ENCODE measurements around the gene SPATA13.

SPATA13 gene

DNA sequence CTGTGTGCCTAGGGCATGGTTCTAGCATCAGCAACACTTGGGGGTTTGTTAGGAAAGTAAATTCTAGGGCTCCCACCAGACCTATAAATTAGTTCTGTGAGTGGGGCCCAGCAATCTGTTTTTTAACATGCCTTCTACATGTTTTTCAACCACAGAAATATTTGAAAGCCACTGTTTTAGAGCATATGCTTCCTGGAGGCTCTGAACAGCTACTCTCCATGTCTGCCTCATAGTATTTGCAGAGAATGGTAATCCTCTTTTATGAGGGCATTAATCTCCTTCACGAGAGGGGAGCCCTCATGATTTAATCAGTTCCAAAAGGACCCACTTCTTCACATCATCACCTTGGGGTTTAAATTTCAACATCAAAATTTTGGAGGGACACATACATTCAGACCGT, 6.0 kb downstream of the SPATA13 start:
- DNase-seq (ENCODE audit: low read depth, low spot score): no peak

DNA sequence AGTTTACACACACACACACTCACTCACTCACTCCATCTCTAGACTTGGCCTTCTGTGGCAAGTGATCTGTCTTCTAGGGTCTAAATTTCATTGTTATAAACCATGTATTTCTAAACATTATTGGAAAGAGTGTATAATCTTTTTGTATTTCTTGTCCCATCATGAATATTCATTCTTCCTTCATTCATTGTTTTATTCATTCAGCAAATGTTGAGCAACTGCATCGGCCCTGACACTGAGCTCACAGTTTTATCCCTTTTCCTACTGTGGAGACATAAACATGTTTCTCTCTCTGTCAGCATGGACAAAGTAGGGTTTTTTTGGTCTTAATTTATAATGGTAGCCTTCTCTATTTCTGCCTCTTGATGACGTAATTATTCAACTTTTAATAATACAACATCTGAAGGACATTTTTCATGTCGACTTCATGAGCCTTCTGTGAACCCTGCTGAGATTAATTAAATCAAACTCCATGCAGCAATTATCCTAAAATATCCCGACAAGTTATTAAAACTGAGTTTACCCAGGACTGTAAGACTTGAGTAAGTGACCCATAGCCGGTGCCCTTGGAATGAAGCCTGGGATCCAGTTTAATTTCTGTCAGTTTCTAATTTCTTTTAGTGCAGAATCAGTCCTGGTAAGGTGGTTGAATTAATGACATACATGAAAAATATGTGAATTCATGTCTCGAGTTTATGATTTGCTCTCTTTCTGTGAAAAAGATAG, 7.3 kb downstream of the SPATA13 start:
- DNase-seq (ENCODE audit: low read depth, low spot score): no peak

DNA sequence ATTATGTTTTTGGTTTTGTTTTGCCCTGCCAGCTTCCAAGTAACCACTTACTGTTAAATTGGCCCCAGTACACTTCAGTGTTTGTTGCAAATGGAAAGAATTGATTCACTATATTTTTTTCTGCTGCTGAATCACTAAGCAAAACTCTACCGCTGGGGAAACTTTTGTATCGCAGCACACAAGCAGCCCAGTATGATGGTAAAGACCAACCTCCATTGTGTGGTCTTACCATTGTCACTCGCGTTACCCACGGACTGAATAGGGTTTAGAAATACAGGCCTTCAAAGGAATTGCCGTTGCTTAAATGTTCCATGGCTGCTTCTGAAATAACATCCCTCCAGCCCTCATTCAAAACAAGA, 7.9 kb downstream of the SPATA13 start:
- DNase-seq (ENCODE audit: low read depth, low spot score): no peak

DNA sequence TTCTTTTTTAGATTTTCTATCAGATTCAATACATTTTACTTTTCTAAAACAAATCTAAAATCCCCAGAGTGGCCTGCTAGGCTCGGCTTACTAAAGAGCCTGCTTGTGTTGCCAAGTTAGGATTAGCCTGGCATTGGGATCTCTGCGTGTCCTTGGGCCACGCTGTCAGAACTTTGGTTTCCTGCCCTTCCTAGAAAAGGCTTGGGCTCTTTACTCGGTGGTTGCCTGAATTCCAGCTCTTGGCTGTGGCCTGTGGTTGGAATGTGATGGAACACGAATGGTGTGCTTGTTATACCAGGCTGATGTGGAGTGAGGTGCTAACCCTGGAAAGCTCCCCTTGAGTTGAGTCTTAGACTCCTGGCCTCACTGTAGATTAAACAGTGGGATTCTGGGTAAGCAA, 8.5 kb downstream of the SPATA13 start:
- no peak for DNase-seq (ENCODE audit: low read depth, low spot score)

DNA sequence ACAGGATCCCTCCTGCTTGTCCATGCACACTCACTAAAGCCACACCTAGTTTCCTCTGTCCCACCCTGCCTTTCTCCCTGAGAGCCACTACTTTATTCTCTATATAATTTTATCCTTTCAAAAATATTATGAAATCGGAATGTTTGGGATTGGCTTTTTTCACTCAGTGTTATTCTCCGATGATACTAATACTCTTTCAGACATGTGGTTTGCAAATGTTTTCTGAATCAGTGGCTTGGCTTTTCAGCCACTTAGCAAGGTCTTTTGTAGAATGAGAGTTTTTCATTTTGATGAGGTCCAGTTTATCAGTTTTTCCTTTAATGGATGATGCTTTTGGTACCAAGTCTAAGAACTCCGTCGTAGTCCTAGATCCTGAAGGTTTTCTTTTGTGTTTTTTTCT, 11.6 kb downstream of the SPATA13 start:
- no peak for DNase-seq (ENCODE audit: low read depth, low spot score)

DNA sequence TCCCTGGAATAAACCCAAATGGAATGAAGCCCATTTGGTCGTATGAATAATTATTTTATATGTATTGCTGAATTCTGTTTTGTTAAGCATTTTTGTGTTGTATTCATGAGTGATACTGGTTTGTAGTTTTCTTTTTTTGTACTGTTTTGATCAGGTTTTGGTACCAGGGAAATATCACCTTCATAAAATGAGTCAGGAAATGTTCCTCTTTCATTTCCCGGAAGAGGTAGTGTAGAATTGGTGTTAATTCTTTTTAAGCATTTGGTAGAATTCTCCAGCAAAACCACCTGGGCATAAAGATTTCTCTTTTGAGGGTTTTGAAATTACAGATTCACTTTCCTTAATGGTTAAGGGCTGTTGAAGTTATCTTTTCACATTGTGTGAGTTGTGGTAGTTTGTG, 13.3 kb downstream of the SPATA13 start:
- no peak for DNase-seq (ENCODE audit: low read depth, low spot score)

DNA sequence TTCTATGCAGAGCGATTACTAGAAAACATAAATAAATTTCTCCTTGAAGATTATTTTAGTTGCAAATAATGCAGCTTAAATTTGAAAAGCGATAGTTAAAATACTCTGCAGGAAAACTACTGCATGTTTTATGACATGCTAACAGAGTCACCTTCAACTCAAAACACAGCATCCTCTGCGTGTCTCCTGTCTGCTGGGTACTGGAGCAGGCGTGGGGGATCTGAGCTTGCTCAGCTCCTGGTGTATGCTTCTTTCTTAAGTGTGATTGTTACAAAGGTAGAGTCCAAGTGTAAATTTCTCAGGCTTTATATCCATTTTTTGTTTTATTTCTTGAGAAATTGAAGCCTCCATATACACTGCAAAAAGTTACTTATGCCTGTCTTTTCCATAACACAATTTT, 15.3 kb downstream of the SPATA13 start:
- no peak for DNase-seq (ENCODE audit: low read depth, low spot score)

DNA sequence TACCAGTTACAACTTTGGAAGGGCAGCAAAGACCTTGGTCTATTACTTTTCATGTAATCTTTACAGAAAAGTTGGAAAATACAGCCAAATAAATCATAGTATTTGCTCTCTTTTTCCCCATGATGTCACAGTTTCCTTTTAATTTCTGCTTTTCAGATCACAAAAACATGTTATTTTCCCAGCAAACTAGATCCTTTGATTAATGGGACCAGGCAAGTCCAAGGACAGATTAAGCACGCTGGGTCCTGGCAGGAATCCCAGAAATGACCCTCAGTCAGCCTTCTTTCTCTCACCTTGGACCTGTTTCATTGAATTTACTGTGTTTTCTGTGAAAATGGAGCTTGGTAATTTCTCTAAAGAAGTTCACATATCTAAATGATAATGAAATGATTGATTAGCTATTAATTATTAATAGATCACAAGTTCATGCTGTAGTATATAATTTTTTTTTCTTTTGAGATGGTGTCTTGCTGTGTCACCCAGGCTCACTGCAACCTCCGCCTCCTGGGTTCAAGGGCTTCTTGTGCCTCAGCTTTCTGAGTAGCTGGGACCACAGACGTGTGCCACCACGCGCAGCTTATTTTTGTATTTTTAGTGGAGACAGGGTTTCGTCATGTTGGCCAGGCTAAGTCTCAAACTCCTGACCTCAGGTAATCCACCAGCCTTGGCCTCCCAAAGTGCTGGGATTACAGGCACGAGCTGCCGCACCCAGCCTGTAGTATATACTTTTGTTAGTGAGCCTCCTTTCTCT, 16.0 kb downstream of the SPATA13 start:
- DNase-seq (ENCODE audit: low read depth, low spot score): no peak

DNA sequence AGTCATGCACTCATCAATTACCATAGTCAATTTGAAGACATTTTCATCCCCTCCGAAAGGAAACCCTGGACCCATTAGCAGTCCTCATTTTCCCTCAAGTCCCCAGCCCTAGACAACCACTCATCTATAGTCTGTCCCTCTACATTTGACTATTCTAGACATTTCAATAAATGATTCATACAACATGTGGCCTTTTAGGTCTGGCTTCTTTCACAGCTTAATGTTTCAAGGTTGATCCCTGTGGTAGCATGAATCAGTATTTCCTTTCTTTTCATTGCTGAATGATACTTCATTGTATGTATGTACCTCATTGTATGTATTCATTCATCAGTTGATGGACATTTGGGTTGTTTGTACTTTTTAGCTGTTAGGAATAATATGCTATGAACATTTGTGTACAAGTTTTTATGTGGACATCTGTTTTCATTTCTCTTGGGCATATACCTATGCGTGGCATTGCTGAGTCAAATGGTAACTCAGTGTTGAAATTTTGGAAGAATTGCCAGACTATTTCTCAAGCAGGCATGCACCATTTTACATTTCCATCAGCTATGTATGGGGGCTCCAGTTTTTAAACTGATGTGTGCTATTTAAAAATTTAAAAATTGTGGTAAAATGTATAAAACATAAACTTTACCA, 18.4 kb downstream of the SPATA13 start:
- DNase-seq (ENCODE audit: low read depth, low spot score): no peak

DNA sequence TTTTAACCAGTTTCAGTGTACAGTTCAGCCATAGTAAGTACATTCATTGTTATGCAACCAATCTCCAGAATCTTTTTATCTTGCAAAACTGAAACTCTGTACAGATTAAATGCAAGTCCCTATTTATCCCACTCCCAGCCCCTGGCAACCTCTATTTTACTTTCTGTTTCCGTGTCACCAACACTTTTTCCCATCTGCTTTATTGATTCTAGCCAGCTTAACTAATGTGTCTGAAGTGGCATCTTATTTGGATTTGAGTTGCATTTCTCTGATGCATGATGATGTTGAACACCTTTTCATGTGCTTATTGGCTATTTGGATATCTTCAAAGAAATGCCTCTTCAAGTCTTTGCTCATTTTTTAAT, 18.9 kb downstream of the SPATA13 start:
- DNase-seq (ENCODE audit: low read depth, low spot score): no peak

DNA sequence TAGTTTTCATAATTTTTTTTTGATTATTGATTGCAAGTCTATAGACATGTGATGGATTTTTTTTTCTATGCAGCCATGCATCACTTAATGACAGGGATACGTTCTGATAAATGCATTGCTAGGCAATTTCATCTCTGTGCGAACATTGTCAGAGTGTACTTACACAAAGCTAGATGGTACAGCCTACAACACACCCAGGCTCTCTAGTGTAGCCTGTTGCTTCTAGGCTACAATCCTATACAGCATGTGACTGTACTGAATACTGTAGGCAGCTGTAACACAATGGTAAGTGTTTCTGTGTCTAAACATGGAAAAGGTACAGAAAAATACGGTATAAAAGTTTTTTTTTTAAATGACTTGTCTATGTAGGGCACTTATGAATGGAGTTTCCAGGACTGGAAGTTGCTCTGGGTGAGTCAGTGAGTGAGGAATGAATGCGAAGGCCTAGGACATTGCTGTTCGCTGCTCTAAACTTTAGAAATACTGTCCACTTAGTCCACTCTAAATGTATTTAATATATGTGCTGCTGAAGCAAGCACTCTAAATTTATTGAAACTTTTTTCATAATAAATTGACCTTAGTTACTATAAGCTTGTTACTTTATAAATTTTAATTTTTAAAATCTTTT, 20.3 kb downstream of the SPATA13 start:
- DNase-seq (ENCODE audit: low read depth, low spot score): no peak

DNA sequence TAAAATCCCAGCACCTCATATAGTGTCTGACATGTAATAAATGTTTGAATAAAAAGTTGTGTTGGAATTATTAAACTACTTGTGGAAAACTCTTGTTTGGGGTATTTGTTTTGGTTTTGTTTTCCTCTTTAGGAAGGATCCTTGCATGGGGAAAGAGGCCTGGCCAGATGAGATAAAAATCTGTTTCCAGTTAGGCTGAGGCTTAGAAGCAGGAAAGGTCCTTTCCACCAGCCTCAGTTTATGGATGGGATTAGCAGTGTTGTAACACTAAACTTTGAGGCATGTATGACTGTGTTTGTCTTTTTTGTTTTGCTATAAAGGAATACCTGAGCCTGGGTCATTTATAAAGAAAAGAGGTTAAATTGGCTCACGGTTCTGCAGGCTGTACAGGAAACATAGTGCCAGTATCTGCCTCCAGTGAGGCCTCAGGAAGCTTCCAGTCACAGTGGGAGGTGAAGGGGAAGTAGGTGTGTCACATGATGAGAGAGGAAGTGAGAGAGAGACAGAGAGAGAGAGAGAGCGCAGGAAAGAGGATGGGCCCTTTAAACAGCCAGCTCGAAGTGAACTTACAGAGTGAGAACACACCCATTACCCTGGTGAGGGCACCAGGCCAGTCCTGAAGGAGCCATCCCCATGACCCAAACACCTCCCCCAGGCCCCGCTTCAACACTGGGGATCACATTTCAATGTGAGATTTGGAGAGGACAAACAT, 21.6 kb downstream of the SPATA13 start:
- DNase-seq (ENCODE audit: low read depth, low spot score): no peak

DNA sequence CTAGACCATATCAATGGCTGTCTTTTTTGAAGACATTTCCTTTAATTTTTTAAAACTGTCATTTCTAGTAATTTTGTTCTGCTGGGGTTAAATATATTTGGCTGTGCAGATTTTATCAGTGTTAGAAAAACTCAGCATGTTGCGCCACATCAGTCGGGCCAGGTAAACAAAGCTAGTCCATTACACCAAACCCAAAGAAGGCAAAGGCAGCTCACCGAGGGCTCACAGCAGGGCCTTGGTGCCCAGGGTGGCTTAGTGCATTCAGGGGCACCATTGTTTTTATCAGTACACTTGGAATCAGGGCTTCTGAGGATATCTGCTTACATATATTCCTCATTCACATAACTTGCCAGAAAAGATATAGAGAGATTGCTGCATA, 22.2 kb downstream of the SPATA13 start:
- no peak for DNase-seq (ENCODE audit: low read depth, low spot score)

DNA sequence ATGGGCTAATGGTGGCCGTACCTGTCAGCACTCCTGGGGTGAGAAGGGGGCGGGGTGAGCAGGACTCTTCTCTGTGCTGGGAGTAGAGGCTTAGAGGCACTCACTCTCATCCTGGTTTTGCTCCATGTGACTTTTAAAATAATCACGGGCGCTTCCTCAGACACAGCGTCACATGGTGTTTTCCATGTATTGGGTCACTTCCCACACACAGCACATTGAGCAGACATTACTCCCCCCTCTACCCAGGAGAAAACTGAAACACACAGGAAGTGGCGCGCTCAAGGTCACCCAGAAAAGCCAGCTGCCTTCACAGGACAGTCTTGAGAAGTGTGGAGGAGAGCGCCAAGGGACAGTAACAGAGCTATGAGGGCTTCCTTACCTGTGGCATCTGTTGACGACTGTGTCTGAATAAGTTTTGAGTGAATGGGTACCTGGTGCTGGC, 23.2 kb downstream of the SPATA13 start:
- no peak for DNase-seq (ENCODE audit: low read depth, low spot score)

DNA sequence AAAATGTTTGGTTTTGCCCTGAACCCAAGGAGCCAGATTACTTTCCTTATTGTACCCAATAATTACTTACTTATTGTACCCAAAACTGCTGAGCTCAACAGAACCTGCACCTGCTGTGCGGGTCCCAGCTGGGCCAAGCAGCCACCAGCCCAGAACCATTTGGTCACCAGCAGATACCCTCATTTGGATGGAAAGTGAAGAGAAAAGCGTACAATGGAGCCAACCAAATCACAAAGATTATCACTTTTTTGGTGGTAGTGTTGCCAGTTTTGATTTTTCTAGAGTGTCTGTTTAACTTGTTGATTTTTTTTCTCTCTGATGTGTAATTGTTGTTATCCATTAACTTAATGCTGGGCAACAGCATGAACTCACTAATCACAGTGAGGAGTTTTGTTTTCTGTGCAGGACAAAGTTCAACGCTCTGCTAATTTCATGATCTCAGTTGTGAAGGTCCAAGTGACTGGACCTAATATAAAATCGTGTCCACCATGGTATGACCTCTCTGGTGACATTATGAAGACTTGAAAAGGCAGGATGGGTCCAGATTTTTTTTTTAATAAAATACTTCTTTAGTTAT, 23.8 kb downstream of the SPATA13 start:
- no peak for DNase-seq (ENCODE audit: low read depth, low spot score)

DNA sequence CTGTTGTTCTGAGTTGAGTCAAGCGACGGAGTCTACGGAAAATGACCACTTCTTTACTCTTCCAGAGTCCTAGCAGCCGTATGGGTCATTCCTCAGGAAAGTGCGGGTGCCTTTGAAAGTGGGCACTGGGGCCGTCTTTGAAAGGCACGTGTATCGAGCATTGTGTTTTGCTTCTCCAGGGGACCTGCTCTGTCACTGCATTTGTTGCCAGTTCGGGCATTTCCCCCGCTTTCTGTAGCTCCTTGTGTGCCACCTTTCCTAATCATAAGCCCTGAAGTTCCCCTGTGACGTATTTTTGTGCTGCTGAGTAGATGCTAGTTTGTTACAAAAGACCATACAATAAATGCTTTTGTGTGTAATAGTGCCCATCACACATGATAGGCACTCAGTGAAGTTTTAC, 24.4 kb downstream of the SPATA13 start:
- DNase-seq (ENCODE audit: low read depth, low spot score): no peak

DNA sequence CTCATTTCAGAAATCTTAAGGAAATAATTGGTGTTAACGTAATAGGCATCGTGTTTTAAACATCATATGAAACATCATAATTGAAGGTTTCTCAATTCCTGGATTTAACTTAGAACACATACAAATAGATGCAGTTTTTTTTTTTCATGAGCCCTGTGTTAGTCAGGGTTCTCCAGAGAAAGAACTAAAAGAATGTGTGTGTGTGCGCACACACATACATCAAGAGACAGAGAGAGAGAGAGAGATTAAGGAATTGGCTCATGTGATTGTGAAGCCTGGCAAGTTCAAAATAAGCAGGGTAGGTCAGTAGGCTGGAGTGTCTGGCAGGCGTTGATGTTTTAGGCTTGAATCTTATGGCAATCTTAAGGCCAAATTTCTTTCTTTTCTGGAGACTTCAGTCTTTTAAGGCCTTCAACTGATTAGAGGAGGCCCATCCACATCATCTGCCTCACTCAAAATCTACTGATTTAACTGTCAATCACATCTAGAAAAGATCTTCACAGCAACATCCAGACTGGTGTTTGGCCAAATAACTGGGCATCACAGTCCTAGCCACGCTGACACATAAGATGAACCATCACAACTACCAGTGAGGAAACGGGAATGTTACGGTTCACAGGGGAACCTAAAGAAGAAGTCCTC, 25.2 kb downstream of the SPATA13 start:
- no peak for DNase-seq (ENCODE audit: low read depth, low spot score)

DNA sequence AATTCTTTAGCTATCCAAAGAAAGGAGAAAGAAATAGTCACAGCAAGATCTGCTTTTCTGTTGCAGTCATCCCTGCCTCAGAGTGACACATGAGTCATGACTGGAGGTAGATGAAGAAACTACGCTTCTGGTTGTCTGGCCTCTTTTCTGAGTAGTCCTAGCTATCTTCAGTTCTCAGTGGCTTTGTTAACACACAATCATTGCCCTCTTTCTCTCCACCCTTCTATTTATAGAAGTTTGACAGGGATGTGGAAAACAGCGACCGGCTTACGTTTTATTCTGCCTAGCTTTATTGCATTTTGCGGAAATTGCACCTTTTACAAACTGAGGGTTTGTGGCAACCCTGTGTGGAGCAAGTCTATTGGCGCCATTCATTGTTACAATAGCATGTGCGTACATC, 26.7 kb downstream of the SPATA13 start:
- DNase-seq (ENCODE audit: low read depth, low spot score): no peak

DNA sequence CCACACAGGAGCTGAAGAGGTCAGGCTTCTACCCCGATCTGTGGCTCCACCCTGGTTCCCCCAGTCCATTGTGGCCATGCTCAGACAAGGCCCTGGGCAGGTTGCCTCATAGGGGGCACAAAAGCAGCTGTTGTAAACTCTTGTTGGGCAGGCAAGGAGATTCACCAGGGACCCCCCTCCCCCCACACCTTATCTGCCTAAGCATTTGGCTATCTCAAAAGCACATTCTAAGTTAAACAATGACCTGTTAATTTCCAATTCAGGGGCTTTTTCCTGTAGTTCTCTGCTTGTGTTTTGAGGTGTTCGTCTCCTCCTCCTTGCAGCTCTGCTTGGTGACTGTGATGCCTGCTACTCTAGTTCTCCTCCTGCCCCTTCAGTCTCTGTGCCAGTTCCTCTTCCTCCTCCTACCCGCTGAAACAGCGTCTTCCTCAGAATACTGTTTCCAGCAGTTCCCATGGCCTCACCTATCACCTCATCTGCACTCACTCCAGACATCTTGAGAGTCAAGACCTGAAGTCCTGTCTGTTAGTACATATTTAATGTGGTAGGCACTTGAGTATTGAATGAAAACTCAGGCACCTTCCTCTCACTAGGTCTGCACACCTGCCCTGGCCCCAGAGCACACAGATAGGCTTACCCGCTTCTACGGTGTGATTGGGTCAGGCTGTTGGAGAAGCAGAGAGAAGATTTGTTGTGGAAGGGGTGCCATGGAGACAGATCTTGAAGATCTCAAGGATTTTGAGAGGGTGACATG, 31.7 kb downstream of the SPATA13 start:
- no peak for DNase-seq (ENCODE audit: low read depth, low spot score)

DNA sequence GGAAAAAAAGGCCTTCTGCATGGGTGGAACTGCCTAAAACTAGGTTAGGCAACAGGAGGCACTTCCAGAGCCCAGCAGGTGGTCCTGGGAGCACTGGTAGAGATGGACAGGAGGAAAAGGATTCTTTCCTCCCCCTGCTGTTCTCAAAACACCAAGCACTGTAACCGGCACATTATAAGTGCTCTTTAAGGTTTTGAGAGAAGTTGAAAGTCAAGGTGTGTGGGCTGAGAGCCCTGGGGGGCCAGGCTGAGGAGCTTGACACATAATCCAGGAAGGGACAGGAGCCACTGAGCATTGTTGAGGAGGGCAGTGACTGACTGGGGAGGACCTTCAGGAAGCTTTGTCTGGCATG, 32.3 kb downstream of the SPATA13 start:
- DNase-seq (ENCODE audit: low read depth, low spot score): no peak

DNA sequence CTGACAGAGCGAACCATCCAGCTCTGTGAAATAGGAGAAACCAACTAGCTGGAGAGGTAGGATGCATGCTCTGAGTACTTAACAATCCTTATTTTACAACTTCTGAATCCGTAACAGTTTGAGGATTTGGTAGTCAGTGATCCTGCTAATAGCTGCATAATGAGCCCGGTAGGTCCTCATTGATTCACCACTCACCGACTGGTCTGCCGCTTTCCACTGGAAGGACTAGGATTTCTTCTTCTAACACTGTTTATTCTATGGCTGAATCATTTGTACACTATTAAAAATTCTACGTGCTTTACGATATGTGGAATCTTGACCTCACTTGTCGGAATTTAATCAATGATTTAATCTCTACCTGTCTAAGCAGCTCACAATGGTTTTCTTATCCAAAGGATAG, 33.9 kb downstream of the SPATA13 start:
- no peak for DNase-seq (ENCODE audit: low read depth, low spot score)
